Erythroblast (primary cell): Measurements from ENCODE around the gene CFAP61.

ENCODE experiments used
- GATA1 ChIP-seq: IDR thresholded peaks from 2 replicates; pipeline ENCODE4 v1.6.1; 2011; ENCODE audit warnings: low read depth, mild to moderate bottlenecking, control low read depth, low read length, moderate library complexity
- POLR2A ChIP-seq: IDR thresholded peaks from 2 replicates; pipeline ENCODE4 v1.6.1; 2011; ENCODE audit warnings: mild to moderate bottlenecking, low read length

GRCh38 chr20:20219016-20219415 lies 166.7 kb downstream of the CFAP61 start:
- no peak for TF ChIP-seq POLR2A
- TF ChIP-seq GATA1, result no peak
